ENCODE results near the gene WDR90. TPM values are rescaled to one million over a fixed set of nuclear protein-coding genes. Genes with fewer than 3 reads are reported as not detected.

The WDR90 gene
- total RNA-seq, 1 donor from 2014 or later, result 34.9 TPM

- intact Hi-C loops (cut with DNase I), result no loop called here
- H3K9me3 ChIP-seq, result no peaks in the 10 kb centered on the region
- peaks cover 25% of the 10 kb centered on the region for H3K4me1 ChIP-seq
- DNase-seq (ENCODE audit: extremely low spot score in 2 of 2), result no peak
- H3K27me3 ChIP-seq, result no peaks in the 10 kb centered on the region
- no peak overlapping the region for H3K4me3 ChIP-seq
- TF ChIP-seq POLR2AphosphoS5 (IDR thresholded peaks at IDR 0.05; ENCODE audit: insufficient read depth in 1 of 2, low read depth in 1 of 2) (no peak), CTCF (IDR thresholded peaks at IDR 0.05) (no peak), POLR2A (IDR thresholded peaks at IDR 0.05) (no peak)
- H3K27ac ChIP-seq, result no peak overlapping the region
- peaks cover 0 to 22% of the 10 kb centered on the region in 2 donors for H3K36me3 ChIP-seq
Measured at GRCh38 chr16:666572-666971, 17.4 kb downstream of the WDR90 start.

GRCh38 chr16:667113-667779 lies 18.1 kb downstream of the WDR90 start:
- Histone ChIP-seq H3K36me3 (peaks cover 0 to 29% of the 10 kb centered on the region in 2 donors), H3K9me3 (no peaks in the 10 kb centered on the region), H3K27me3 (no peaks in the 10 kb centered on the region), H3K4me3 (peak overlapping the region; percentile 81 to 99), H3K4me1 (peaks cover 23% of the 10 kb centered on the region), H3K27ac (peak overlapping the region; percentile 90)
- TF ChIP-seq POLR2A (IDR thresholded peaks at IDR 0.05), result no peak
- TF ChIP-seq CTCF (IDR thresholded peaks at IDR 0.05), result no peak
- no peak for TF ChIP-seq POLR2AphosphoS5 (IDR thresholded peaks at IDR 0.05; ENCODE audit: insufficient read depth in 1 of 2, low read depth in 1 of 2)
- DNase-seq (ENCODE audit: extremely low spot score in 2 of 2), result no peak
- intact Hi-C loops (cut with DNase I), result no loop called here

- H3K27ac ChIP-seq, result peak within 1 kb of the TSS; percentile 90
- H3K4me3 ChIP-seq, result peak within 1 kb of the TSS; percentile 81 to 99
- H3K27me3 ChIP-seq, result no peaks in the 10 kb centered on the region
- DNase-seq (ENCODE audit: extremely low spot score in 2 of 2), result no peak
- no peaks in the 10 kb centered on the region for H3K9me3 ChIP-seq
- H3K36me3 ChIP-seq, result peaks cover 0 to 36% of the 10 kb centered on the region in 2 donors
- TF ChIP-seq POLR2A (IDR thresholded peaks at IDR 0.05) (peak in 1 of 2 donors; percentile 46), POLR2AphosphoS5 (IDR thresholded peaks at IDR 0.05; ENCODE audit: insufficient read depth in 1 of 2, low read depth in 1 of 2) (peak in 1 of 2 donors; percentile 65), CTCF (IDR thresholded peaks at IDR 0.05) (peak; percentile 79 to 92 (median 91))
- H3K4me1 ChIP-seq, result peaks cover 23% of the 10 kb centered on the region
- intact Hi-C loops (cut with DNase I), result no loop called here
Measured at GRCh38 chr16:667780-668518, 18.8 kb downstream of the WDR90 start, which contains the start of gene RHOT2. Gene RHOT2, plus strand, starts transcription at chr16:668132. Its CDS starts 68 bp downstream, at chr16:668200.

- H3K27me3 ChIP-seq, result no peaks in the 10 kb centered on the region
- H3K4me3 ChIP-seq, result peak overlapping the region; percentile 81 to 99
- TF ChIP-seq POLR2AphosphoS5 (IDR thresholded peaks at IDR 0.05; ENCODE audit: insufficient read depth in 1 of 2, low read depth in 1 of 2) (no peak), CTCF (IDR thresholded peaks at IDR 0.05) (no peak), POLR2A (IDR thresholded peaks at IDR 0.05) (no peak)
- peak overlapping the region; percentile 90 for H3K27ac ChIP-seq
- H3K9me3 ChIP-seq, result no peaks in the 10 kb centered on the region
- DNase-seq (ENCODE audit: extremely low spot score in 2 of 2), result no peak
- H3K36me3 ChIP-seq, result peaks cover 0 to 42% of the 10 kb centered on the region in 2 donors
- intact Hi-C loops (cut with DNase I), result no loop called here
- peaks cover 23% of the 10 kb centered on the region for H3K4me1 ChIP-seq
Measured at GRCh38 chr16:668519-669171, 19.5 kb downstream of the WDR90 start.
